HG02571 (cell line): Measurements from ENCODE around the gene CDK19.

Experiments
- ATAC-seq: cut with Tn5 transposase; IDR thresholded peaks from one replicate; pipeline ENCODE4 v1.9.1; 2021; ENCODE audit warnings: mild to moderate bottlenecking, moderate library complexity; ENCODE audit not compliant: unreplicated experiment

The CDK19 gene

GRCh38 chr6:110665600-110665999 lies 149.7 kb downstream of the CDK19 start:
- ATAC-seq = no peak

GRCh38 chr6:110664933-110665332 lies 150.3 kb downstream of the CDK19 start:
- no peak for ATAC-seq

GRCh38 chr6:110662490-110663211 lies 152.6 kb downstream of the CDK19 start:
- no peak for ATAC-seq

- ATAC-seq = no peak
Measured at GRCh38 chr6:110661414-110661813, 153.9 kb downstream of the CDK19 start.

- no peak for ATAC-seq
Measured at GRCh38 chr6:110660066-110660655, 155.1 kb downstream of the CDK19 start.

GRCh38 chr6:110658631-110659211 lies 156.5 kb downstream of the CDK19 start:
- ATAC-seq = no peak

GRCh38 chr6:110656492-110656891 lies 158.8 kb downstream of the CDK19 start:
- ATAC-seq = no peak

GRCh38 chr6:110655821-110656220 lies 159.4 kb downstream of the CDK19 start:
- no peak for ATAC-seq

GRCh38 chr6:110654096-110654820 lies 161.0 kb downstream of the CDK19 start:
- ATAC-seq = no peak

GRCh38 chr6:110653381-110653780 lies 161.9 kb downstream of the CDK19 start:
- ATAC-seq = no peak

- ATAC-seq = no peak
Measured at GRCh38 chr6:110652520-110652919, 162.7 kb downstream of the CDK19 start.

GRCh38 chr6:110650755-110651154 lies 164.5 kb downstream of the CDK19 start:
- no peak for ATAC-seq

GRCh38 chr6:110649704-110650103 lies 165.6 kb downstream of the CDK19 start:
- ATAC-seq = no peak

GRCh38 chr6:110646951-110647910 lies 168.0 kb downstream of the CDK19 start:
- no peak for ATAC-seq

- ATAC-seq = no peak
Measured at GRCh38 chr6:110646419-110646698, 168.9 kb downstream of the CDK19 start.

- ATAC-seq = no peak
Measured at GRCh38 chr6:110645685-110646418, 169.4 kb downstream of the CDK19 start.

GRCh38 chr6:110643175-110643574 lies 172.1 kb downstream of the CDK19 start:
- no peak for ATAC-seq

GRCh38 chr6:110642711-110643110 lies 172.6 kb downstream of the CDK19 start:
- ATAC-seq = no peak

- no peak for ATAC-seq
Measured at GRCh38 chr6:110636781-110637180, 178.5 kb downstream of the CDK19 start.

- no peak for ATAC-seq
Measured at GRCh38 chr6:110635096-110635495, 180.2 kb downstream of the CDK19 start.
